Measurements from ENCODE around the gene GDPD1.
"Not testable (repeated sequence)": the region's sequence is repeated elsewhere in the genome, so short reads cannot be mapped to it uniquely, and the experiment has no call there.

GDPD1 gene

DNA sequence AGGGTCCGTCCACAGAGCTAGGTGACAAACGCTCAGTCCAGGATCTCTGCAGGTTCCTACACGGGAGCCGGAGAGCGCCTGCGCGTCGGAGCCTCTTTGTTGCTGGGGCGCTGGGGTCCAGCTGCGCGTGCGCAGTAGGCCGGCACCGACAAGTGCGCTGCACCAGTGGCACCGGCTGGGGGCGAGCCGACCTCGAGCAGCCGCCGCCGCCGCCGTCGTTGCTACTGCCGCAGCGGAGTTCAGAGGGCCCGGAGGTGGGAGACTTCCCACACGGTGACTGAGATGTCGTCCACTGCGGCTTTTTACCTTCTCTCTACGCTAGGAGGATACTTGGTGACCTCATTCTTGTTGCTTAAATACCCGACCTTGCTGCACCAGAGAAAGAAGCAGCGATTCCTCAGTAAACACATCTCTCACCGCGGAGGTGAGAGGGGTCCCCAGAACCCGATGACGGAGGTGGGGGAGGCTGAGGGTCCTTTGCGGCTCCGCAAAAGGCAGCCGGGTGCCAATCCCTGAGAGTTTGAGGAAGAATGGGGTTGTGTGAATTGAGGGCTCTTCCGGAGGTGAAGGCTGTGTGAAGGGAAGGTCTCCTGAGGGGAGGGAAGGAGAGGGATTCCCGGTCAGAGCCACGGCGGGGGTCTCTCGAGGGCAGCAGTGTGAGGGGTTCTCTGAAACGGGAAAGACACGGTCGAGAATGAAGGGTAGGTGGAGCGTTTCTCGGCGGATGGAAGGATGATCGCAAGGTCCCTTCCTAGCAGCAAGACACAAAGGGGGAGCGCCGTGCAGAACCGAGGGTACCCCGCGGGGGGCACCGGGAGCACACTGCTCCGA is at the start of gene GDPD1:
Gene GDPD1 (plus strand): TSS at position 184 of the 831 bp plus-strand sequence. CDS start 99 bp downstream, at position 283.
- DNase-seq (ENCODE audit: insufficient read length, low spot score) (peak; percentile 53), FAIRE-seq (no peak)
- TF ChIP-seq, protein P1, sequence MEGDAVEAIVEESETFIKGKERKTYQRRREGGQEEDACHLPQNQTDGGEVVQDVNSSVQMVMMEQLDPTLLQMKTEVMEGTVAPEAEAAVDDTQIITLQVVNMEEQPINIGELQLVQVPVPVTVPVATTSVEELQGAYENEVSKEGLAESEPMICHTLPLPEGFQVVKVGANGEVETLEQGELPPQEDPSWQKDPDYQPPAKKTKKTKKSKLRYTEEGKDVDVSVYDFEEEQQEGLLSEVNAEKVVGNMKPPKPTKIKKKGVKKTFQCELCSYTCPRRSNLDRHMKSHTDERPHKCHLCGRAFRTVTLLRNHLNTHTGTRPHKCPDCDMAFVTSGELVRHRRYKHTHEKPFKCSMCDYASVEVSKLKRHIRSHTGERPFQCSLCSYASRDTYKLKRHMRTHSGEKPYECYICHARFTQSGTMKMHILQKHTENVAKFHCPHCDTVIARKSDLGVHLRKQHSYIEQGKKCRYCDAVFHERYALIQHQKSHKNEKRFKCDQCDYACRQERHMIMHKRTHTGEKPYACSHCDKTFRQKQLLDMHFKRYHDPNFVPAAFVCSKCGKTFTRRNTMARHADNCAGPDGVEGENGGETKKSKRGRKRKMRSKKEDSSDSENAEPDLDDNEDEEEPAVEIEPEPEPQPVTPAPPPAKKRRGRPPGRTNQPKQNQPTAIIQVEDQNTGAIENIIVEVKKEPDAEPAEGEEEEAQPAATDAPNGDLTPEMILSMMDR (IDR thresholded peaks at IDR 0.05; ENCODE audit: insufficient read depth, missing control alignments): peak; percentile 67

DNA sequence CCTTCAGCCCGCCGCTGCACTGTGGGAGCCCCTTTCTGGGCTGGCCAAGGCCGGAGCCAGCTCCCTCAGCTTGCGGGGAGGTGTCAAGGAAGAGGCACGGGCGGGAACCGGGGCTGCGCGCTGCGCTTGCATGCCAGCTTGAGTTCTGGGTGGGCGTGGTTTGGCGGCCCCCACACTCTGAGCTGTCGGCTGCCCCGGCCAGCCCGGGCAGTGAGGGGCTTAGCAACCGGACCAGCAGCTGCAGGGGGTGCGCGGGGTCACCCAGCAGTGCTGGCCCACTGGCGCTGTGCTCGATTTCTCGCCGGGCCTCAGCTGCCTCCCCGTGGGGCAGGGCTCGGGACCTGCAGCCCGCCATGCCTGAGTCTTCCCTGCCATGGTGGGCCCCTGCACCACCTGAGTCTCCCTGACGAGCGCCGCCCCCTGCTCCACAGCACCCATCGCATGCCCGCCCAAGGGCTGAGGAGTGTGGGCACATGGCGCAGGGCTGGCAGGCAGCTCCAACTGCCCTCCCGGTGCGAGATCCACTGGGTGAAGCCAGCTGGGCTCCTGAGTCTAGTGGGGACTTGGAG is 47.8 kb upstream of the GDPD1 start:
- TF ChIP-seq, protein P1 (IDR thresholded peaks at IDR 0.05; ENCODE audit: insufficient read depth, missing control alignments): no peak
- FAIRE-seq (no peak), DNase-seq (ENCODE audit: insufficient read length, low spot score) (no peak)

DNA sequence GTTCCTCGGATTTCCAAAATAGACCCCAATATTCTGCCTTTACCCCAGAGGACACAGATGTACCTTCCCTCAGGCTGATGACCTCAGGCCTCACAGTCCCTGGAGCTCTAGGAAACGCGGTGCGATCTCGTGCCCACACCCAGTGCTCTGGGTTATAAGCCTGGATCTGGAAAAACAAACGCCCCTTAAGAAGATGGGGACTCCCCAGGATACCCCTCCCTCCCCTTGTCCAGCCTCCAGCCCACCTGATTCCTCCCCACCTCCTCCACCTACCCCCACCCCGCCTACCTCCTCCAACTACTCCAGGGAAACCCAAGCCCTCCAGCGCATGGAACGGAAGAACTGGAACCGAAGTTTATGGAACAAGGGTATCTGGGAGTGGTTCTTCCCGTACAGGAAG is 45.6 kb upstream of the GDPD1 start:
- DNase-seq (ENCODE audit: insufficient read length, low spot score) (no peak), FAIRE-seq (no peak)
- TF ChIP-seq, protein P1 (IDR thresholded peaks at IDR 0.05; ENCODE audit: insufficient read depth, missing control alignments): no peak

DNA sequence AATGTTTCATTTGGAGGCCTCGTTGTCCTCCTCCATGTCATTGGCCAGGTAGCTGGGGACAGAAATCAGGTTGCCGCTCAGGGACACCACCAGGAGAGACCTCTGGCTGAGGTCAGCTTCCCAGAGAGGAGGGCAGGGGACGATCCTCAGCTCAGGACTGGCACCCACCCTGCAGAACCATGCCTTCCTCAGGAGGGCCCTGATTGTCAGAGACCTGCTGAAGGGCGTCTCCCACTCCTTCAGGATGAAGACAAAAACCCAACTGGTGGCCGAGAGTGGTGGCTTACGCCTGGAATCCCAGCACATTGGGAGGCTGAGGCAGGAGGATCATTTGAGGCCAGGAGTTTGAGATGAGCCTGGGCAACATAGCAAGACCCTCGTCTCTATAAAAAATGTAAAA is 45.2 kb upstream of the GDPD1 start:
- no peak for DNase-seq (ENCODE audit: insufficient read length, low spot score)
- FAIRE-seq: no peak
- TF ChIP-seq, protein P1 (IDR thresholded peaks at IDR 0.05; ENCODE audit: insufficient read depth, missing control alignments): no peak

DNA sequence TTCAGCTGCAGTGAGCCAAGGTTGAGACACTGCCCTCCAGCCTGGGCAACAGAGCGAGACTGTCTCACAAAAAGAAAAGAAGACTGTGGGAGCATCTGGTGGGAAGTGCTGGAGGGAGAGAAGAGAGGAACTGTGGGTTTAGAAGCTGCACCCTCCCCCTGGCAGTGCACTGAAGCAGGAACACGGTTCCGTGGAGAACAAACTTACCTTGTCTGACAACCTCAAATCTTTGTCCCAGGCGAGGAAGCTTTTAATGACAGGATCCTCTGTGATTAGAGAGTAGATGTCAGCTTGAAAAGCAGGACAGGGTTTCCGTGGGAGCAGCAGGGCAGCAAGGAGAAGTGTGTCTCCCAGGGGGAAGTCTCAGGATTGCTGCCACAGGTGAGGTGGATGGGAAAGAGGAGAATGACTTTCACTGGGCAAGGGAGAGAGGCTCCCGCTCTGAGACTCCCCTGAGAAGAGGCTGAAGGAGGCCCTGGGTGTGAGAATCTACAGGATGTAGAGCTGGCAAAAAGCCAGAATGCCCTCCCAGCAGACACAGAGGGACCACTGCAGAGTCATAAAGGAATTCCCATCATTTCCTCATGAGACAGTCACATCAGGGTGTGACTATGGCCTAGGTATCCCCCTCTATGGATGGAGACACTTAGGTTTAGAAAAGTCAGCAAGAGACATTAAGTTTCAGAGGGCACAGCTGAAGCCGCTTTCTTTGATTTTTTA is 41.9 kb upstream of the GDPD1 start:
- TF ChIP-seq, protein P1 (IDR thresholded peaks at IDR 0.05; ENCODE audit: insufficient read depth, missing control alignments): no peak
- no peak for DNase-seq (ENCODE audit: insufficient read length, low spot score)

DNA sequence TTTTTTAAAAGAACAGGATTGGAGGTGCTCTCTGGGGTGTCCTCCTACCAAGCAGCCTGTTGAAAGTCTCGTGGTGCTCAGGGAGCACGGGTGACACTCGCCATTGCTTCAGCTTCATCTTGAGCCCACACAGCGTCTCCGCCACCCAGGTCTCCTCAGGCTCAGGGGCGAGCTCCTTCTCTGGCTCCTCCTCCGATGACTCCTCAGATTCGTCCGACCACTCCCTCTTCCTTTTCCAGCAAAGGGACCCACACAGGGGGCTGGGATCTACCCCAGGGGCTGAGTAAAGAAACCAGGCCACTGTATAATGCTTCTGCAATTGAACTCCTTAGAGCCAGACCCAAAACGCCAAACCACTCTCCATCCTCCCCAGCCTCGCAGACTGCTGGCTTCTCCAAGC is 40.7 kb upstream of the GDPD1 start:
- not testable (repeated sequence) for DNase-seq (ENCODE audit: insufficient read length, low spot score); FAIRE-seq

More for the DNA sequence above, 41.9 kb upstream of the GDPD1 start:
- no peak for FAIRE-seq

DNA sequence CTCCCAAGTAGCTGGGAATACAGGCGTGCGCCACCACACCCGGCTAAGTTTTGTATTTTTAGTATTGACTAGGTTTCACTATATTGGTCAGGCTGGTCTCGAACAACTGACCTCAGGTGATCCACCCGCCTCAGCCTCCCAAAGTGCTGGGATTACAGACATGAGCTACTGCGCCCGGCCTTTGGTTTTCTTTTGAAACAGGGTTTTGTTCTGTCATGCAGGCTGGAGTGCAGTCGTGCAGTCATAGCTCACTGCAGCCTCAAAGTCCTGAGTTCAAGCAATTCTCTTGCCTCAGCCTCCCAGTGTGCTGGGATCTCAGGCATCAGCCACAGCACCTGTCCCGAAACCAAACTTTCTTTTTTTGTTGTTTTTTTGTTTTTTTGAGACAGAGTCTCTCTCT is 39.7 kb upstream of the GDPD1 start:
- no peak for DNase-seq (ENCODE audit: insufficient read length, low spot score)
- no peak for FAIRE-seq
- TF ChIP-seq, protein P1 (IDR thresholded peaks at IDR 0.05; ENCODE audit: insufficient read depth, missing control alignments): no peak

Measured in D721Med (cell line).